Progenitor cell of endocrine pancreas (in vitro differentiated cells): ENCODE data around the gene TLCD4. TPM values are rescaled to one million over a fixed set of nuclear protein-coding genes. Genes with fewer than 3 reads are reported as not detected.
A peak's percentile ranks its signal among the peaks of the same experiment; 100 is the strongest.

Experiments used
- DNase-seq: peaks from one replicate; pipeline ENCODE4 v3.0.0; 2021; ENCODE audit warnings: low spot score; ENCODE audit not compliant: unreplicated experiment
- H3K27ac Mint-ChIP-seq: 2 replicates; pipeline ENCODE4 v1.8.0; 2021; ENCODE audit warnings: mild to moderate bottlenecking, moderate library complexity, mixed read lengths
- H3K27me3 Mint-ChIP-seq: 2 replicates; pipeline ENCODE4 v1.8.0; 2021; ENCODE audit warnings: mixed read lengths
- H3K36me3 Mint-ChIP-seq: 2 replicates; pipeline ENCODE4 v1.8.0; 2022; ENCODE audit warnings: mixed read lengths; ENCODE audit not compliant: insufficient read depth
- H3K4me1 Mint-ChIP-seq: 2 replicates; pipeline ENCODE4 v1.8.0; 2021; ENCODE audit warnings: low read depth, mixed read lengths
- H3K4me3 Mint-ChIP-seq: 2 replicates; pipeline ENCODE4 v1.8.0; 2021; ENCODE audit warnings: low read depth, mild to moderate bottlenecking, moderate library complexity, mixed read lengths
- H3K9me3 Mint-ChIP-seq: 2 replicates; pipeline ENCODE4 v1.8.0; 2021; ENCODE audit warnings: low read depth, mixed read lengths
- CTCF ChIP-seq: fragments of 200-600 bp; sonication (generic); IDR thresholded peaks from one replicate; pipeline ENCODE4 v1.5.0; 2021; ENCODE audit warnings: antibody characterized with exemption, mild to moderate bottlenecking; ENCODE audit not compliant: unreplicated experiment
- total RNA-seq: library from RNA; stranded (reverse); gene quantifications from 2 replicates; pipeline ENCODE4 v1.2.1, GENCODE V29; 2021

TLCD4 gene
- total RNA-seq, 1 donor from 2014 or later, result 34.2 TPM

- H3K27me3 Mint-ChIP-seq, result no peaks in the 10 kb centered on the region
- H3K4me1 Mint-ChIP-seq, result peaks cover 9% of the 10 kb centered on the region
- no peak for TF ChIP-seq CTCF
- peaks cover 3% of the 10 kb centered on the region for H3K9me3 Mint-ChIP-seq
- no peak overlapping the region for H3K4me3 Mint-ChIP-seq
- DNase-seq, result no peak
- H3K27ac Mint-ChIP-seq, result no peak overlapping the region
- H3K36me3 Mint-ChIP-seq, result no peaks in the 10 kb centered on the region
Observed at GRCh38 chr1:95080879-95081278, 36.3 kb upstream of the TLCD4 start.

- no peaks in the 10 kb centered on the region for H3K27me3 Mint-ChIP-seq
- no peak for DNase-seq
- no peak overlapping the region for H3K4me3 Mint-ChIP-seq
- H3K9me3 Mint-ChIP-seq, result peaks cover 3% of the 10 kb centered on the region
- H3K4me1 Mint-ChIP-seq, result peaks cover 23% of the 10 kb centered on the region
- no peak overlapping the region for H3K27ac Mint-ChIP-seq
- no peaks in the 10 kb centered on the region for H3K36me3 Mint-ChIP-seq
- peak; percentile 46 for TF ChIP-seq CTCF
Observed at GRCh38 chr1:95084317-95085176, 32.6 kb upstream of the TLCD4 start.

- H3K9me3 Mint-ChIP-seq, result peaks cover 3% of the 10 kb centered on the region
- no peak for DNase-seq
- H3K4me3 Mint-ChIP-seq, result no peak overlapping the region
- H3K36me3 Mint-ChIP-seq, result peaks cover 3% of the 10 kb centered on the region
- H3K27ac Mint-ChIP-seq, result peak overlapping the region; percentile 31
- no peak for TF ChIP-seq CTCF
- H3K27me3 Mint-ChIP-seq, result no peaks in the 10 kb centered on the region
- H3K4me1 Mint-ChIP-seq, result peaks cover 23% of the 10 kb centered on the region
Observed at GRCh38 chr1:95085376-95085775, 31.8 kb upstream of the TLCD4 start.

- Mint-ChIP-seq H3K36me3 (peaks cover 5% of the 10 kb centered on the region), H3K4me1 (peaks cover 23% of the 10 kb centered on the region)
- no peak for DNase-seq
Observed at GRCh38 chr1:95086949-95087533, 30.1 kb upstream of the TLCD4 start.

GRCh38 chr1:95088303-95088702 is 28.9 kb upstream of the TLCD4 start:
- DNase-seq, result no peak
- H3K36me3 Mint-ChIP-seq, result peaks cover 5% of the 10 kb centered on the region
- no peak overlapping the region for H3K4me3 Mint-ChIP-seq
- H3K9me3 Mint-ChIP-seq, result peaks cover 5% of the 10 kb centered on the region
- peaks cover 25% of the 10 kb centered on the region for H3K4me1 Mint-ChIP-seq
- H3K27ac Mint-ChIP-seq, result peak overlapping the region; percentile 76
- H3K27me3 Mint-ChIP-seq, result no peaks in the 10 kb centered on the region
- no peak for TF ChIP-seq CTCF

More at GRCh38 chr1:95086949-95087533, 30.1 kb upstream of the TLCD4 start:
- Mint-ChIP-seq H3K27ac (peak overlapping the region; percentile 96), H3K4me3 (no peak overlapping the region), H3K9me3 (peaks cover 3% of the 10 kb centered on the region), H3K27me3 (no peaks in the 10 kb centered on the region)
- TF ChIP-seq CTCF, result no peak
